GM12864 (cell line): Measurements from ENCODE around the gene PLXNB2.

Experiments
- DNase-seq: peaks from one replicate; pipeline ENCODE4 v3.0.0-alpha.2; 2011; ENCODE audit warnings: low read depth
- H3K4me3 ChIP-seq: 2 replicates; pipeline ENCODE4 v1.5.1; 2011; ENCODE audit warnings: mild to moderate bottlenecking, low read depth, low read length, control low read depth
- CTCF ChIP-seq: IDR thresholded peaks from 2 replicates; pipeline ENCODE4 v1.5.1; 2011; ENCODE audit warnings: low read depth, mild to moderate bottlenecking, moderate library complexity, low read length, control low read depth, inconsistent platforms; ENCODE audit errors: missing control alignments

PLXNB2 gene

GRCh38 chr22:50289151-50289941 is 18.1 kb downstream of the PLXNB2 start:
- no peak for DNase-seq
- H3K4me3 ChIP-seq = no peak overlapping the region
- no peak for TF ChIP-seq CTCF

- TF ChIP-seq CTCF = no peak
- no peak overlapping the region for H3K4me3 ChIP-seq
- no peak for DNase-seq
Observed at GRCh38 chr22:50287731-50288130, 19.7 kb downstream of the PLXNB2 start.

GRCh38 chr22:50286701-50287318 is 20.6 kb downstream of the PLXNB2 start:
- DNase-seq = no peak
- no peak overlapping the region for H3K4me3 ChIP-seq
- TF ChIP-seq CTCF = no peak

- DNase-seq = no peak
- TF ChIP-seq CTCF = no peak
- no peak overlapping the region for H3K4me3 ChIP-seq
Observed at GRCh38 chr22:50286275-50286674, 21.2 kb downstream of the PLXNB2 start.

- H3K4me3 ChIP-seq = no peak overlapping the region
Observed at GRCh38 chr22:50285568-50286229, 21.7 kb downstream of the PLXNB2 start.

GRCh38 chr22:50284479-50284878 is 23.0 kb downstream of the PLXNB2 start:
- no peak for DNase-seq
- no peak for TF ChIP-seq CTCF
- H3K4me3 ChIP-seq = no peak overlapping the region

More at GRCh38 chr22:50285568-50286229, 21.7 kb downstream of the PLXNB2 start:
- DNase-seq = no peak
- no peak for TF ChIP-seq CTCF

- TF ChIP-seq CTCF = no peak
- no peak for DNase-seq
- H3K4me3 ChIP-seq = no peak overlapping the region
Observed at GRCh38 chr22:50283821-50284220, 23.6 kb downstream of the PLXNB2 start.
